ENCODE data around the gene RDH16.

Gene RDH16

GRCh38 chr12:56935752-56936151 is 21.7 kb downstream of the RDH16 start:
- Histone ChIP-seq H3K9ac (ENCODE audit: low read length) (no peak overlapping the region), H4K8ac (ENCODE audit: low read depth, low read length) (no peak overlapping the region), H3K4me2 (ENCODE audit: low read length) (no peak overlapping the region), H3K18ac (ENCODE audit: low read length) (no peak overlapping the region), H3K14ac (ENCODE audit: low read length) (no peak overlapping the region), H3K23ac (ENCODE audit: low read length) (no peak overlapping the region), H3K27ac (ENCODE audit: low read depth, low read length) (no peak overlapping the region), H3K27me3 (ENCODE audit: insufficient read depth, low read length) (no peaks in the 10 kb centered on the region), H3K4ac (ENCODE audit: low read depth, low read length) (no peak overlapping the region), H3K36me3 (ENCODE audit: control insufficient read depth in 1 of 2, insufficient read depth in 2 of 2, low read length in 2 of 2) (no peaks in the 10 kb centered on the region), H3K79me2 (ENCODE audit: control insufficient read depth, insufficient read depth, low read length, poor library complexity) (no peaks in the 10 kb centered on the region), H4K12ac (ENCODE audit: low read depth, low read length) (no peak overlapping the region), H2BK120ac (ENCODE audit: insufficient read depth, low read length, poor library complexity) (no peak overlapping the region), H3K9me3 (ENCODE audit: insufficient read depth, low read depth, low read length) (peaks cover 3% of the 10 kb centered on the region), H4K91ac (ENCODE audit: low read depth, low read length) (no peak overlapping the region), H3K79me1 (ENCODE audit: low read length) (peaks cover 5% of the 10 kb centered on the region), H2BK12ac (ENCODE audit: low read length) (no peak overlapping the region), H3K4me3 (ENCODE audit: low read depth, low read length) (no peak overlapping the region), H2BK5ac (ENCODE audit: low read depth, low read length, poor library complexity) (no peak overlapping the region), H2AFZ (ENCODE audit: insufficient read depth, low read length, poor library complexity) (no peak overlapping the region), H2AK5ac (ENCODE audit: low read length) (no peak overlapping the region), H3K4me1 (ENCODE audit: control insufficient read depth in 1 of 2, insufficient read depth in 2 of 2, low read length in 2 of 2) (peaks cover 8 to 14% of the 10 kb centered on the region in 2 experiments)
- DNase-seq = no peak
- WGBS (ENCODE audit: extremely low coverage, insufficient coverage, insufficient read length) = no CpG with 5 or more reads among the region's 2 CpGs

GRCh38 chr12:56935157-56935556 is 22.3 kb downstream of the RDH16 start:
- Histone ChIP-seq H3K4me1 (ENCODE audit: control insufficient read depth in 1 of 2, insufficient read depth in 2 of 2, low read length in 2 of 2) (peaks cover 8 to 14% of the 10 kb centered on the region in 2 experiments), H4K91ac (ENCODE audit: low read depth, low read length) (no peak overlapping the region), H3K23ac (ENCODE audit: low read length) (no peak overlapping the region), H3K27me3 (ENCODE audit: insufficient read depth, low read length) (no peaks in the 10 kb centered on the region), H3K79me1 (ENCODE audit: low read length) (peaks cover 5% of the 10 kb centered on the region), H3K9ac (ENCODE audit: low read length) (no peak overlapping the region), H3K36me3 (ENCODE audit: control insufficient read depth in 1 of 2, insufficient read depth in 2 of 2, low read length in 2 of 2) (no peaks in the 10 kb centered on the region), H3K4me2 (ENCODE audit: low read length) (no peak overlapping the region), H2BK5ac (ENCODE audit: low read depth, low read length, poor library complexity) (no peak overlapping the region), H4K8ac (ENCODE audit: low read depth, low read length) (no peak overlapping the region), H3K9me3 (ENCODE audit: insufficient read depth, low read depth, low read length) (peaks cover 3% of the 10 kb centered on the region), H3K18ac (ENCODE audit: low read length) (no peak overlapping the region), H2BK120ac (ENCODE audit: insufficient read depth, low read length, poor library complexity) (no peak overlapping the region), H3K4me3 (ENCODE audit: low read depth, low read length) (no peak overlapping the region), H3K14ac (ENCODE audit: low read length) (no peak overlapping the region), H2AFZ (ENCODE audit: insufficient read depth, low read length, poor library complexity) (no peak overlapping the region), H3K4ac (ENCODE audit: low read depth, low read length) (no peak overlapping the region), H4K12ac (ENCODE audit: low read depth, low read length) (no peak overlapping the region), H2BK12ac (ENCODE audit: low read length) (no peak overlapping the region), H3K79me2 (ENCODE audit: control insufficient read depth, insufficient read depth, low read length, poor library complexity) (no peaks in the 10 kb centered on the region), H2AK5ac (ENCODE audit: low read length) (no peak overlapping the region), H3K27ac (ENCODE audit: low read depth, low read length) (no peak overlapping the region)
- DNase-seq = no peak
- WGBS (ENCODE audit: extremely low coverage, insufficient coverage, insufficient read length) = no CpG with 5 or more reads among the region's 2 CpGs

- Histone ChIP-seq H3K27ac (ENCODE audit: low read depth, low read length) (no peak within 1 kb of the TSS), H3K4me3 (ENCODE audit: low read depth, low read length) (no peak within 1 kb of the TSS), H3K4ac (ENCODE audit: low read depth, low read length) (no peak within 1 kb of the TSS), H3K4me2 (ENCODE audit: low read length) (no peak within 1 kb of the TSS), H3K27me3 (ENCODE audit: insufficient read depth, low read length) (no peaks in the 10 kb centered on the region), H2BK12ac (ENCODE audit: low read length) (no peak within 1 kb of the TSS), H3K9ac (ENCODE audit: low read length) (no peak within 1 kb of the TSS), H3K18ac (ENCODE audit: low read length) (no peak within 1 kb of the TSS), H4K8ac (ENCODE audit: low read depth, low read length) (no peak within 1 kb of the TSS), H3K14ac (ENCODE audit: low read length) (no peak within 1 kb of the TSS), H2AK5ac (ENCODE audit: low read length) (no peak within 1 kb of the TSS), H2AFZ (ENCODE audit: insufficient read depth, low read length, poor library complexity) (no peak within 1 kb of the TSS), H3K36me3 (ENCODE audit: control insufficient read depth in 1 of 2, insufficient read depth in 2 of 2, low read length in 2 of 2) (no peaks in the 10 kb centered on the region), H4K12ac (ENCODE audit: low read depth, low read length) (no peak within 1 kb of the TSS), H2BK120ac (ENCODE audit: insufficient read depth, low read length, poor library complexity) (no peak within 1 kb of the TSS), H3K9me3 (ENCODE audit: insufficient read depth, low read depth, low read length) (peaks cover 3% of the 10 kb centered on the region), H2BK5ac (ENCODE audit: low read depth, low read length, poor library complexity) (no peak within 1 kb of the TSS), H3K4me1 (ENCODE audit: control insufficient read depth in 1 of 2, insufficient read depth in 2 of 2, low read length in 2 of 2) (peaks cover 8 to 14% of the 10 kb centered on the region in 2 experiments), H3K79me1 (ENCODE audit: low read length) (peaks cover 5% of the 10 kb centered on the region), H3K23ac (ENCODE audit: low read length) (no peak within 1 kb of the TSS), H3K79me2 (ENCODE audit: control insufficient read depth, insufficient read depth, low read length, poor library complexity) (no peaks in the 10 kb centered on the region), H4K91ac (ENCODE audit: low read depth, low read length) (no peak within 1 kb of the TSS)
- WGBS (ENCODE audit: extremely low coverage, insufficient coverage, insufficient read length) = no CpG with 5 or more reads among the region's 15 CpGs
- no peak for DNase-seq
Measured at GRCh38 chr12:56933826-56934625, 23.4 kb downstream of the RDH16 start, which contains the start of gene SDR9C7. SDR9C7 (minus strand) TSS chr12:56934408; CDS start chr12:56934261, 147 bp downstream.

GRCh38 chr12:56932867-56933266 is 24.5 kb downstream of the RDH16 start:
- Histone ChIP-seq H3K18ac (ENCODE audit: low read length) (no peak overlapping the region), H3K4me3 (ENCODE audit: low read depth, low read length) (no peak overlapping the region), H4K8ac (ENCODE audit: low read depth, low read length) (no peak overlapping the region), H3K14ac (ENCODE audit: low read length) (no peak overlapping the region), H3K9me3 (ENCODE audit: insufficient read depth, low read depth, low read length) (peaks cover 3% of the 10 kb centered on the region), H4K91ac (ENCODE audit: low read depth, low read length) (no peak overlapping the region), H2AFZ (ENCODE audit: insufficient read depth, low read length, poor library complexity) (no peak overlapping the region), H3K4me1 (ENCODE audit: control insufficient read depth in 1 of 2, insufficient read depth in 2 of 2, low read length in 2 of 2) (peaks cover 8 to 14% of the 10 kb centered on the region in 2 experiments), H4K12ac (ENCODE audit: low read depth, low read length) (no peak overlapping the region), H3K27me3 (ENCODE audit: insufficient read depth, low read length) (no peaks in the 10 kb centered on the region), H2BK120ac (ENCODE audit: insufficient read depth, low read length, poor library complexity) (no peak overlapping the region), H3K4ac (ENCODE audit: low read depth, low read length) (no peak overlapping the region), H3K79me2 (ENCODE audit: control insufficient read depth, insufficient read depth, low read length, poor library complexity) (no peaks in the 10 kb centered on the region), H3K36me3 (ENCODE audit: control insufficient read depth in 1 of 2, insufficient read depth in 2 of 2, low read length in 2 of 2) (no peaks in the 10 kb centered on the region), H2AK5ac (ENCODE audit: low read length) (no peak overlapping the region), H3K4me2 (ENCODE audit: low read length) (no peak overlapping the region), H3K23ac (ENCODE audit: low read length) (no peak overlapping the region), H2BK12ac (ENCODE audit: low read length) (no peak overlapping the region), H3K9ac (ENCODE audit: low read length) (no peak overlapping the region), H3K79me1 (ENCODE audit: low read length) (peaks cover 5% of the 10 kb centered on the region), H3K27ac (ENCODE audit: low read depth, low read length) (no peak overlapping the region), H2BK5ac (ENCODE audit: low read depth, low read length, poor library complexity) (no peak overlapping the region)
- WGBS (ENCODE audit: extremely low coverage, insufficient coverage, insufficient read length) = no CpG with 5 or more reads among the region's 1 CpG
- DNase-seq = peak in 1 of 2 donors; percentile 14
